Kidney epithelial cell (primary cell): ENCODE data around the gene FANCC. TPM values are rescaled to one million over a fixed set of nuclear protein-coding genes. Genes with fewer than 3 reads are reported as not detected.

ENCODE experiments used
- DNase-seq: peaks from one replicate; pipeline ENCODE4 v3.0.0-alpha.2; 2010; ENCODE audit warnings: low read depth
- H3K27me3 ChIP-seq: 2 replicates; pipeline ENCODE4 v1.6.0; 2011; ENCODE audit warnings: low read length; ENCODE audit not compliant: control insufficient read depth, insufficient read depth
- H3K36me3 ChIP-seq: 2 replicates; pipeline ENCODE4 v1.5.1; 2011; ENCODE audit warnings: low read length; ENCODE audit not compliant: control insufficient read depth, insufficient read depth
- H3K4me3 ChIP-seq: 2 replicates; pipeline ENCODE4 v1.5.1; 2011; ENCODE audit warnings: low read depth, mild to moderate bottlenecking, control low read depth, low read length
- CTCF ChIP-seq: IDR thresholded peaks from 2 replicates; pipeline ENCODE4 v1.5.1; 2011; ENCODE audit warnings: mild to moderate bottlenecking, moderate library complexity, low read length, control low read depth, inconsistent platforms; ENCODE audit not compliant: insufficient read depth, poor library complexity, severe bottlenecking
- total RNA-seq: library from RNA; depleted of rRNA; stranded (reverse); fragments of >200 nt; gene quantifications from 2 replicates; pipeline ENCODE4 v1.2.3, GENCODE V29; 2015

FANCC gene
- total RNA-seq, 1 donor from 2014 or later: 6.1 TPM

GRCh38 chr9:95108777-95109176 lies 208.7 kb downstream of the FANCC start:
- Histone ChIP-seq H3K36me3 (no peaks in the 10 kb centered on the region), H3K4me3 (no peak overlapping the region)

GRCh38 chr9:95107976-95108375 lies 209.5 kb downstream of the FANCC start:
- TF ChIP-seq CTCF: no peak
- H3K4me3 ChIP-seq: no peak overlapping the region
- DNase-seq: no peak
- no peaks in the 10 kb centered on the region for H3K36me3 ChIP-seq
- no peaks in the 10 kb centered on the region for H3K27me3 ChIP-seq

More at GRCh38 chr9:95108777-95109176, 208.7 kb downstream of the FANCC start:
- TF ChIP-seq CTCF: no peak
- H3K27me3 ChIP-seq: no peaks in the 10 kb centered on the region
- DNase-seq: no peak

- no peak for TF ChIP-seq CTCF
- no peaks in the 10 kb centered on the region for H3K36me3 ChIP-seq
- H3K4me3 ChIP-seq: no peak overlapping the region
- H3K27me3 ChIP-seq: no peaks in the 10 kb centered on the region
- peak; percentile 43 for DNase-seq
Measured at GRCh38 chr9:95107001-95107749, 210.3 kb downstream of the FANCC start.

- DNase-seq: no peak
- TF ChIP-seq CTCF: no peak
- H3K36me3 ChIP-seq: no peaks in the 10 kb centered on the region
- no peaks in the 10 kb centered on the region for H3K27me3 ChIP-seq
- H3K4me3 ChIP-seq: no peak overlapping the region
Measured at GRCh38 chr9:95105519-95106287, 211.8 kb downstream of the FANCC start.

- TF ChIP-seq CTCF: no peak
- Histone ChIP-seq H3K4me3 (no peak overlapping the region), H3K27me3 (no peaks in the 10 kb centered on the region), H3K36me3 (no peaks in the 10 kb centered on the region)
- no peak for DNase-seq
Measured at GRCh38 chr9:95104980-95105379, 212.5 kb downstream of the FANCC start.
